ENCODE data around the gene PLXNA2. TPM values are rescaled to one million over a fixed set of nuclear protein-coding genes. Genes with fewer than 3 reads are reported as not detected.

PLXNA2 gene
- total and polyA plus RNA-seq, 11 donors = 9.2 to 28.2 (median 18.0) TPM

DNA sequence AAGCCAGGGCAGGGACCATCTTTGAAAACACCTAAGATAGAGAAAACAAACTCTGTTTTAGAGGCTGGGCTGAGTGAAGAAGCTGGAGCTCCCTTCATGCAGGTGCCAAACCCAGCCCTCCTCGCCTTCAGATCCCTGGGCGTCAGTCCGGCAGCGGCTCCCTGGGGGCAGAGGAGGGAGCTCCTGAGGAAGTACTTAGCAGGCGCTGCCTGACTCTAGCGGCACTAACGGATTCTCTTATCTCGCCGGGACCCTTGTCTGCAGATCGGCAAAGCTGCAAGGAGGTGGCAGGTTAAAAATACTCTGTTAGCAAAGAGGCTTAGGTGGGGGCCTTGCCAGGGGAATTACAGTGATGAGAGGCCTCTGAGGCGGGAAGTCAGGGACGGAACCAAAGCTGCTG, 79.6 kb downstream of the PLXNA2 start:
- peaks cover 0 to 5% (median 0%) of the 10 kb centered on the region in 9 donors for H3K36me3 ChIP-seq
- ATAC-seq (peak in 1 of 4 donors; percentile 52), DNase-seq (peak in 1 of 5 donors; percentile 51)
- TF ChIP-seq, protein P1, sequence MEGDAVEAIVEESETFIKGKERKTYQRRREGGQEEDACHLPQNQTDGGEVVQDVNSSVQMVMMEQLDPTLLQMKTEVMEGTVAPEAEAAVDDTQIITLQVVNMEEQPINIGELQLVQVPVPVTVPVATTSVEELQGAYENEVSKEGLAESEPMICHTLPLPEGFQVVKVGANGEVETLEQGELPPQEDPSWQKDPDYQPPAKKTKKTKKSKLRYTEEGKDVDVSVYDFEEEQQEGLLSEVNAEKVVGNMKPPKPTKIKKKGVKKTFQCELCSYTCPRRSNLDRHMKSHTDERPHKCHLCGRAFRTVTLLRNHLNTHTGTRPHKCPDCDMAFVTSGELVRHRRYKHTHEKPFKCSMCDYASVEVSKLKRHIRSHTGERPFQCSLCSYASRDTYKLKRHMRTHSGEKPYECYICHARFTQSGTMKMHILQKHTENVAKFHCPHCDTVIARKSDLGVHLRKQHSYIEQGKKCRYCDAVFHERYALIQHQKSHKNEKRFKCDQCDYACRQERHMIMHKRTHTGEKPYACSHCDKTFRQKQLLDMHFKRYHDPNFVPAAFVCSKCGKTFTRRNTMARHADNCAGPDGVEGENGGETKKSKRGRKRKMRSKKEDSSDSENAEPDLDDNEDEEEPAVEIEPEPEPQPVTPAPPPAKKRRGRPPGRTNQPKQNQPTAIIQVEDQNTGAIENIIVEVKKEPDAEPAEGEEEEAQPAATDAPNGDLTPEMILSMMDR (IDR thresholded peaks at IDR 0.05) = peak in 2 of 12 donors; percentile 17 to 46
- TF ChIP-seq POLR2A (IDR thresholded peaks at IDR 0.05) = no peak
- no peaks in the 10 kb centered on the region for H3K9me3 ChIP-seq
- peaks cover 13 to 92% (median 66%) of the 10 kb centered on the region in 12 donors for H3K4me1 ChIP-seq
- H3K4me3 ChIP-seq = no peak overlapping the region
- H3K27ac ChIP-seq = no peak overlapping the region
- H3K27me3 ChIP-seq = no peaks in the 10 kb centered on the region
- intact Hi-C loops (cut with DNase I) = loop anchor here in 3 of 10 donors (5.0 kb wide), 4 partner anchors 38 to 73 kb away; no protein-coding TSS in a partner anchor
- 25 to 41% (median 33%) methylated on average over 12 of the region's 12 CpGs for WGBS, 4 donors

DNA sequence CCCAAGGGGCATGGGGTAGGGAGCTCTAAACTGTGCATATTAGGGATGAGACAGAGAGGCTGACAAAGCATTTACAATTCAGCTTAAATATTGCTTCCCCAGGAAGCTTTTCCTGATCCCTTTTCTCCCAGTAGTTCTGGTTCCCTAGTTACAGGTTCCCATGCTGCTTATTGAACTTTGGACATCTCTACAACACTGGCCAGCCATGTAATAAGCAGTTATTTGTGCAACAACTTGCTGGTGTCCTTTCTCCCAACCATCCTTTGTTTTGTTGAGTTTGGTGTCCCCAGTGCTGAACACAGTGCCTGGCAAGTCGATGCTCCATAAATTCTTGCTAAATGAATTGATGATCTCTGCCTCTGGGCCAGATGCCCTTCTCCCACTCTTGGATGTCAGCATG, 80.6 kb downstream of the PLXNA2 start:
- peaks cover 19 to 93% (median 68%) of the 10 kb centered on the region in 12 donors for H3K4me1 ChIP-seq
- no peaks in the 10 kb centered on the region for H3K9me3 ChIP-seq
- H3K27me3 ChIP-seq = no peaks in the 10 kb centered on the region
- ATAC-seq (no peak), DNase-seq (no peak)
- intact Hi-C loops (cut with DNase I) = loop anchor here in 3 of 10 donors (5.0 kb wide), 3 partner anchors 39 to 59 kb away; no protein-coding TSS in a partner anchor
- peaks cover 0 to 5% (median 0%) of the 10 kb centered on the region in 9 donors for H3K36me3 ChIP-seq
- no peak overlapping the region for H3K27ac ChIP-seq
- 79 to 100% (median 94%) methylated on average over 1 of the region's 1 CpG for WGBS, 4 donors
- TF ChIP-seq POLR2A (IDR thresholded peaks at IDR 0.05) = no peak
- TF ChIP-seq, protein P1 (IDR thresholded peaks at IDR 0.05) = no peak
- H3K4me3 ChIP-seq = no peak overlapping the region

DNA sequence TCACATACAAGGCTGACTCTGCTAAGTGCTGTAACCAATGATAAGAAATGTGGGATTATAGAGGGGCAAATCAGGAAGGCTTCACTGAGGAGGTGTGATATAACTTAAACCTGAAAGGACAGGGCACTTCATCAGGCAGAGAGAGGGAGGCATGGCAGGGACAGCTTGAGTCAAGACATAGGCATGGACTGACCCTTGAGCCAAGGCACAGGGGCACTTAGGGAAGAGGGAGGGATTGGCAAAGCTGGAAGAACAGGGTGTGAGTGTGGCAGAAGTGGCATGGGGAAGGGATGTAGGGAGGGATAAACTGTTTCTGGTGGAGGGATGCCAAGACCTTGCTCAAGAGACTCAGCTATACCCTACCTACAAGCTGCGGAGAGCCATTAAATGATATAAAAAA, 81.3 kb downstream of the PLXNA2 start:
- H3K36me3 ChIP-seq = peaks cover 0 to 5% (median 0%) of the 10 kb centered on the region in 9 donors
- 90 to 95% (median 93%) methylated on average over 1 of the region's 1 CpG for WGBS, 4 donors
- TF ChIP-seq POLR2A (IDR thresholded peaks at IDR 0.05) = no peak
- TF ChIP-seq, protein P1 (IDR thresholded peaks at IDR 0.05) = no peak
- no peaks in the 10 kb centered on the region for H3K9me3 ChIP-seq
- ATAC-seq = peak in 3 of 4 donors; percentile 18 to 63 (median 47)
- peaks cover 19 to 99% (median 73%) of the 10 kb centered on the region in 12 donors for H3K4me1 ChIP-seq
- intact Hi-C loops (cut with DNase I) = loop anchor here in 3 of 10 donors (5.0 kb wide), 3 partner anchors 39 to 59 kb away; no protein-coding TSS in a partner anchor
- peak overlapping the region in 5 of 12 donors; percentile 41 to 79 (median 73) for H3K27ac ChIP-seq
- no peaks in the 10 kb centered on the region for H3K27me3 ChIP-seq
- DNase-seq = peak in 1 of 5 donors; percentile 54
- H3K4me3 ChIP-seq = no peak overlapping the region

DNA sequence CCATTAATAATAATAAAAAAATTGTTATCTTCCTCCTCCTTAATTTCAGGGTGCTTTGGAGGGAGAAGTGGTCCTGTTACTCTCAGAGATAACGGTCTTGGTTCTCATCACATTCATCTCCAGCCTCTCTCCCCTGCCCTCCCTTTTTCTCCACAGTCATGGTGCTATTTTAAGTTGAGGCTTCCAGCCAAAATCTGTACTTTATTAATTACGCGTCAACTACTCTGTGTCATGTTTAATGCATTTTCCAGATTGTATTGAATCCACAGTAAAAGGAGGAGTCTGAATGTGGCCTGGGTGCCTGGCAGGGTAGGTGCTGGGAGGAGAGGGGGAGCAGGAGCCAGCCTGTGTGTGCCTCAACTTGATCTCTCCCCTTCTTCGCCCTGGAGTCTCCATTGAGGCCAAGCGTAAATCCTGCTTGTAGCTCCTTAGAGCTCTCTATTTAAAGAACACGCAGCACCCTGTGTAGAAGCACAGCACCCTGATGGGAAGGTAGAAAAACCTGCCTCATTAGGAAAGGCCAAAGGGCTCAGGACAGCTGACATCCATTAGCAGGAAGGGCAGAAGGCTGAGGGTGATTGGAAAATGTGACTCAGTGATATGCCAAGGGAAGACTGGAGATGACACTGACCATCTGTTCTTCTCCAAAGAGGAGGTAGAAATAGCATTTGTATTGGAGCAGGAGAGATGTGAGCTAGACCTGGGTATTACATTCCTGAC, 82.4 kb downstream of the PLXNA2 start:
- Histone ChIP-seq H3K4me3 (no peak overlapping the region), H3K27ac (peak overlapping the region in 11 of 12 donors; percentile 39 to 79 (median 55))
- ATAC-seq = peak; percentile 35 to 64 (median 49)

More for the DNA sequence above, 82.4 kb downstream of the PLXNA2 start:
- DNase-seq = no peak
- TF ChIP-seq POLR2A (IDR thresholded peaks at IDR 0.05) = no peak
- TF ChIP-seq, protein P1 (IDR thresholded peaks at IDR 0.05) = no peak
- Histone ChIP-seq H3K4me1 (peaks cover 19 to 94% (median 73%) of the 10 kb centered on the region in 12 donors), H3K9me3 (no peaks in the 10 kb centered on the region), H3K36me3 (peaks cover 0 to 5% (median 0%) of the 10 kb centered on the region in 9 donors), H3K27me3 (no peaks in the 10 kb centered on the region)
- intact Hi-C loops (cut with DNase I) = loop anchor here in 3 of 10 donors (5.0 kb wide), 3 partner anchors 40 to 60 kb away; no protein-coding TSS in a partner anchor
- 16 to 31% (median 26%) methylated on average over 6 of the region's 6 CpGs for WGBS, 4 donors
